Measurements from ENCODE around the gene PHPT1. TPM values are rescaled to one million over a fixed set of nuclear protein-coding genes. Genes with fewer than 3 reads are reported as not detected.

Gene PHPT1
- total and polyA plus RNA-seq, 12 donors, result 73.9 to 330 (median 178) TPM

GRCh38 chr9:136854113-136854841, 5.1 kb downstream of the PHPT1 start:
- DNase-seq, result peak in 4 of 7 donors; percentile 27 to 54 (median 44)
- WGBS, 4 donors, result 84 to 96% (median 85%) methylated on average over 8 to 30 of the region's 30 CpGs; no CpG with 5 or more reads in 1 of the 4 donors
- intact Hi-C loops (cut with DNase I), result loop anchor here in 1 of 2 donors (10.0 kb wide), 1 partner anchor 91 kb away; the partner anchor contains the start of genes C8G and FBXW5
- Histone ChIP-seq H3K9me3 (replicated peaks in 1 of 3) (no peaks in the 10 kb centered on the region), H3K36me3 (replicated peaks in 1 of 2) (peaks cover 0 to 10% of the 10 kb centered on the region in 2 donors), H3K27ac (no peak overlapping the region), H3K4me1 (replicated peaks in 1 of 2) (peaks cover 19 to 31% of the 10 kb centered on the region in 2 donors), H3K4me3 (no peak overlapping the region), H3K27me3 (no peaks in the 10 kb centered on the region)
- TF ChIP-seq POLR2A (IDR thresholded peaks at IDR 0.05), result no peak
- TF ChIP-seq, protein P1, sequence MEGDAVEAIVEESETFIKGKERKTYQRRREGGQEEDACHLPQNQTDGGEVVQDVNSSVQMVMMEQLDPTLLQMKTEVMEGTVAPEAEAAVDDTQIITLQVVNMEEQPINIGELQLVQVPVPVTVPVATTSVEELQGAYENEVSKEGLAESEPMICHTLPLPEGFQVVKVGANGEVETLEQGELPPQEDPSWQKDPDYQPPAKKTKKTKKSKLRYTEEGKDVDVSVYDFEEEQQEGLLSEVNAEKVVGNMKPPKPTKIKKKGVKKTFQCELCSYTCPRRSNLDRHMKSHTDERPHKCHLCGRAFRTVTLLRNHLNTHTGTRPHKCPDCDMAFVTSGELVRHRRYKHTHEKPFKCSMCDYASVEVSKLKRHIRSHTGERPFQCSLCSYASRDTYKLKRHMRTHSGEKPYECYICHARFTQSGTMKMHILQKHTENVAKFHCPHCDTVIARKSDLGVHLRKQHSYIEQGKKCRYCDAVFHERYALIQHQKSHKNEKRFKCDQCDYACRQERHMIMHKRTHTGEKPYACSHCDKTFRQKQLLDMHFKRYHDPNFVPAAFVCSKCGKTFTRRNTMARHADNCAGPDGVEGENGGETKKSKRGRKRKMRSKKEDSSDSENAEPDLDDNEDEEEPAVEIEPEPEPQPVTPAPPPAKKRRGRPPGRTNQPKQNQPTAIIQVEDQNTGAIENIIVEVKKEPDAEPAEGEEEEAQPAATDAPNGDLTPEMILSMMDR (IDR thresholded peaks at IDR 0.05), result no peak

DNA sequence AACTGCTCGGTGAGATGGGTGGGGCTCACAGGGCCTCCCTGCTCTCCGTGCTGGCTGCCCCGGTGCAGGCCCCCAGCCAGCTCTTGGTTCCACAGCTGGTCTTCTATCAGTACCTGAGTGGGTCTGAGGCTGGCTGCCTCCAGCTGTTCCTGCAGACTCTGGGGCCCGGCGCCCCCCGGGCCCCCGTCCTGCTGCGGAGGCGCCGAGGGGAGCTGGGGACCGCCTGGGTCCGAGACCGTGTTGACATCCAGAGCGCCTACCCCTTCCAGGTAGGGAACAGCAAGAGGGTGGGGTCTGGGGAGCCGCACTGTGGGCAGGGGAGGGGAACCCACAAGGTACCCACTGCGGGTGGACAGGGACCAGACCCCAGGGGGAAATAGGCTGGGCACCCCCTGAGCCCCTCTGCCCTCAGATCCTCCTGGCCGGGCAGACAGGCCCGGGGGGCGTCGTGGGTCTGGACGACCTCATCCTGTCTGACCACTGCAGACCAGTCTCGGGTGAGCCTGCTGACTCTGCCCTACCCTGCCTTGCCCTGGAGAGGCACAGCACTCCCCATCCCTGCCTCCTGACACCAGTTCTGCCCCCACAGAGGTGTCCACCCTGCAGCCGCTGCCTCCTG, 5.7 kb downstream of the PHPT1 start:
- Histone ChIP-seq H3K27ac (no peak overlapping the region), H3K4me1 (replicated peaks in 1 of 2) (peaks cover 17 to 33% of the 10 kb centered on the region in 2 donors), H3K4me3 (no peak overlapping the region), H3K36me3 (replicated peaks in 1 of 2) (peaks cover 0 to 10% of the 10 kb centered on the region in 2 donors), H3K27me3 (no peaks in the 10 kb centered on the region), H3K9me3 (replicated peaks in 1 of 3) (no peaks in the 10 kb centered on the region)
- peak in 1 of 7 donors; percentile 15 for DNase-seq
- intact Hi-C loops (cut with DNase I), result loop anchor here in 1 of 2 donors (10.0 kb wide), 1 partner anchor 90 kb away; the partner anchor contains the start of genes C8G and FBXW5
- no peak for TF ChIP-seq POLR2A (IDR thresholded peaks at IDR 0.05)
- TF ChIP-seq, protein P1 (IDR thresholded peaks at IDR 0.05), result no peak
- WGBS, 4 donors, result 77 to 92% (median 84%) methylated on average over 3 to 23 of the region's 23 CpGs

DNA sequence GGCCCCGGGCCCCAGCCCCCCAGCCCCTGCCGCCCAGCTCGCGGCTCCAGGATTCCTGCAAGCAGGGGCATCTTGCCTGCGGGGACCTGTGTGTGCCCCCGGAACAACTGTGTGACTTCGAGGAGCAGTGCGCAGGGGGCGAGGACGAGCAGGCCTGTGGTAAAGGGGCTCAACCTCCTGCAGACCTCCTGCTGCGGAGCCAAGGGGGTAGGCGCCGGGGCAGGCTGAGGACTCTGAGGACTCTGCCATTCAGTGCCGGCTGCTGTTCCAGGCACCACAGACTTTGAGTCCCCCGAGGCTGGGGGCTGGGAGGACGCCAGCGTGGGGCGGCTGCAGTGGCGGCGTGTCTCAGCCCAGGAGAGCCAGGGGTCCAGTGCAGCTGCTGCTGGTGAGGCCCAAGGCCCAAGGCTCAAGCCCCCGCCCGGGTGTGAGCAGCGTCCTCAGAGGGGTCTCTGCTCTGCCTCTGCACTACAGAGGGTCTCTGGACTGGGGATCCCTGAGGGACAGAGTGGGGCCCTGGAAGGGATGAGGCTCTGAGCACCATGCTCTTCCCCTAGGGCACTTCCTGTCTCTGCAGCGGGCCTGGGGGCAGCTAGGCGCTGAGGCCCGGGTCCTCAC, 6.4 kb downstream of the PHPT1 start:
- TF ChIP-seq, protein P1 (IDR thresholded peaks at IDR 0.05), result no peak
- TF ChIP-seq POLR2A (IDR thresholded peaks at IDR 0.05), result no peak
- H3K27me3 ChIP-seq, result no peaks in the 10 kb centered on the region
- no peak overlapping the region for H3K27ac ChIP-seq
- H3K4me3 ChIP-seq, result no peak overlapping the region
- H3K36me3 ChIP-seq (replicated peaks in 1 of 2), result peaks cover 0 to 11% of the 10 kb centered on the region in 2 donors
- H3K4me1 ChIP-seq (replicated peaks in 1 of 2), result peaks cover 11 to 27% of the 10 kb centered on the region in 2 donors
- intact Hi-C loops (cut with DNase I), result loop anchor here in 1 of 2 donors (10.0 kb wide), 1 partner anchor 89 kb away; the partner anchor contains the start of genes C8G and FBXW5
- DNase-seq, result peak in 2 of 7 donors; percentile 17 to 23
- 81 to 88% (median 83%) methylated on average over 12 to 26 of the region's 26 CpGs for WGBS, 4 donors
- H3K9me3 ChIP-seq (replicated peaks in 1 of 3), result no peaks in the 10 kb centered on the region

DNA sequence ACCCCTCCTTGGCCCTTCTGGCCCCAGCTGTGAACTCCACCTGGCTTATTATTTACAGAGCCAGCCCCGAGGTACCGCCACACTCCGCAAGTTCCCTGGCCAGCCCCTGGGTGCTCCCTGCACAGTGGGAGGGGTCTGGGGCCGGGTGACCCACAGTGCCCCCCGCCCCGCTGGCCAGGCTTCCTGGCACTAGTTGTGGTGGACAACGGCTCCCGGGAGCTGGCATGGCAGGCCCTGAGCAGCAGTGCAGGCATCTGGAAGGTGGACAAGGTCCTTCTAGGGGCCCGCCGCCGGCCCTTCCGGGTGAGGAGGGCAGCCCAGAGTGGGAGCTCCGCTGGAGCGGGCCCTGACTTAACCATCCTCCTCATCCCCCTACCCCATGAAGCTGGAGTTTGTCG, 6.9 kb downstream of the PHPT1 start:
- H3K36me3 ChIP-seq (replicated peaks in 1 of 2), result peaks cover 0 to 11% of the 10 kb centered on the region in 2 donors
- H3K9me3 ChIP-seq (replicated peaks in 1 of 3), result no peaks in the 10 kb centered on the region
- intact Hi-C loops (cut with DNase I), result loop anchor here in 1 of 2 donors (10.0 kb wide), 1 partner anchor 89 kb away; the partner anchor contains the start of genes C8G and FBXW5
- no peak overlapping the region for H3K27ac ChIP-seq
- no peak overlapping the region for H3K4me3 ChIP-seq
- WGBS, 4 donors, result 71 to 79% (median 72%) methylated on average over 6 to 15 of the region's 15 CpGs; no CpG with 5 or more reads in 1 of the 4 donors
- H3K27me3 ChIP-seq, result no peaks in the 10 kb centered on the region
- TF ChIP-seq, protein P1 (IDR thresholded peaks at IDR 0.05), result no peak
- no peak for TF ChIP-seq POLR2A (IDR thresholded peaks at IDR 0.05)
- H3K4me1 ChIP-seq (replicated peaks in 1 of 2), result peaks cover 11 to 23% of the 10 kb centered on the region in 2 donors
- DNase-seq, result peak in 3 of 7 donors; percentile 15 to 23 (median 16)
